CD4-positive, alpha-beta T cell treated with Interleukin-21 for 1 hour (primary cell): Measurements from ENCODE around the gene FIZ1.
A peak's percentile ranks its signal among the peaks of the same experiment; 100 is the strongest.
"Not testable (repeated sequence)": the region's sequence is repeated elsewhere in the genome, so short reads cannot be mapped to it uniquely, and the experiment has no call there.

Experiments used
- DNase-seq: peaks from one replicate; pipeline ENCODE4 v3.0.0-alpha.2; 2020

Gene FIZ1

GRCh38 chr19:55592391-55593090, 6.8 kb downstream of the FIZ1 start:
- no peak for DNase-seq

DNA sequence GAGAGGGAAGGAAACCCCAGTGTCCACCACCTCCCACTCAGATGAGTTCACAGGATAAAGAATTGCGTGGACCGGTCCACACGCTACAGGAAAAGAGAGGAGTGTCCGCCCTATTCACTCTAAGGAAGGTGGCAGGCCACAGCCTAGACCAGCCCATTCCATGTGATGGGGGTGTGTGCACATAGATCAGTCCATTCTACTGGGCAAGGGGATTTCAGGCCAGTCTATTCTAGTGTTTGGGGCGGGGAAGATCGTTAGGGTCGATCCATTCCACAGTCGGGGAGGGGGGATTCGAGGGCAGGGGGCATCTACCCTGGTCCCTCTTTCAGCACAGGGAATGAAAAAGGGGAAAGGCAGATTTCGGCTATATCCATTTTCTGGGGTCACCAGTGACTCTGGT, 7.8 kb downstream of the FIZ1 start:
- DNase-seq, result no peak

DNA sequence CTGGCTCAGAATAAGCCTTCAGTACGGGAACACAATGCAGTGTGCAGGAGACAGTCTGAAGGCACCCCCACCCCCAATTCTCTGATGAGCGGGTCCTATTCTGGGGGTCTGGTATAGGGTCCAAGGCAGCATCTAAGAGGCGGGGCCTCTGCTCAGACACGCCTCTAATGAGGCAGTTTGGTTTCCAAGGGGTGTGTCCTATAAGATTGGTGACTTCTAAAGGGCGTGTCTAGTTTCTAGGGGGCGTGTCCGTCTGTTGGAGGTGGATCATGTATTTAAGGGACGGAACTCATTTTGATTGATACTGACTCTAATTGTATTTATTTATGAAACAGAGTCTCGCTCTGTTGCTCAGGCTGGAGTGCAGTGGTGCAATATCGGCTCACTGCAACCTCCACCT, 8.7 kb downstream of the FIZ1 start:
- no peak for DNase-seq

- DNase-seq, result no peak
These were observed 9.2 kb downstream of the FIZ1 start for GRCh38 chr19:55590109-55590508.

DNA sequence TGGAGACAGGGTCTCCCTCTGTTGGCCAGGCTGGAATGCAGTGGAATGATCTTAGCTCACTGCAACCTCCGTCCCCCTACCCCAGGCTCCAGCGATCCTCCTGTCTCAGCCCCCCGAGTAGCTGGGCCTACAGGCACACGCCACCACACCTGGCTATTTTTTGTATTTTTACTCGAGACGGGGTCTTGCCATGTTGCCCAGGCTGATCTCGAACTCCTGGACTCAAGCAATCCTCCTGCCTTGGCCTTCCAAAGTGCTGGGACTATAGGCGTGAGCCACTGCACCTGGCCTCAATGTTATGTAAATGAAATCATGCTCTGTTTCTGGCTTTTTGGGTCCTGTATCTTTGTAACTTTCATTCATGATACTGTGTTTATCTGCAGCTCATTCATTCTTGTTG, 10.6 kb downstream of the FIZ1 start:
- no peak for DNase-seq

- DNase-seq, result peak; percentile 96
These were observed 12.2 kb downstream of the FIZ1 start for GRCh38 chr19:55586976-55587668.

DNA sequence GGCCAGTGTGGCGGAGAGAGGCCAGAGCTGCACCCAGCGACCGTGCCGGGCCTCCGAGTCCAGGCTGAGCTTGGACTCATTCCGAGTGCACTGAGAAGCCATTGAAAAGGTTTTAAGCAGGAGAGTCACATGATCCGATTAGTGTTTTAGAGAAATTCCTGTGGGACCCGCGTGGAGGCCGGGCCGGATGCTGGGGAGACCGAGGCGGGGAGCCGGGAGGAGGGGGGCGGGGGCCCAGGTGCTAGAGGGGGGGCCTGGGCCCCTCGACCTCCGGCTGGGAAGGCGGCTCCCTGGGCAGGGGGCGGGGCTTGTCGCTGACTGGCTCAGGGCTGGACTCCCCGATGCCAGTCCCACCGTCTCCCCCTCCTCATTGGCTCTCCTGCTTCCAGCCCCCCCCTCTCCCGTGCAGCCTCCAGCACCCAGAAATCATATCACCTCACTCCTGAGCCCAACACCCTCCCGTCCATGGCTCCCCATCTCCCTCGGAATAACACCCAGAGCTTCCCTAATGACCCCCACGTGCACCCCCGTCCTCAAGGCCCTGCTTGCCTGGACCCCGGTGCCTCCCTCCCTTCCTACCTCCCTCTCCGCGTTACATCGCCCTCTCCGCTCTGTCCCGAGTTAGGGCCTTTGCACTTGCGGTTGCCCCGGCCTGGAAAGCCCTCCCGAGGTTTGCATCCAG, 13.5 kb downstream of the FIZ1 start:
- peak; percentile 51 for DNase-seq

- no peak for DNase-seq
These were observed 14.4 kb downstream of the FIZ1 start for GRCh38 chr19:55584871-55585270.

- not testable (repeated sequence) for DNase-seq
These were observed 15.4 kb downstream of the FIZ1 start for GRCh38 chr19:55583897-55584296.

- not testable (repeated sequence) for DNase-seq
These were observed 17.0 kb downstream of the FIZ1 start for GRCh38 chr19:55582284-55582683.

DNA sequence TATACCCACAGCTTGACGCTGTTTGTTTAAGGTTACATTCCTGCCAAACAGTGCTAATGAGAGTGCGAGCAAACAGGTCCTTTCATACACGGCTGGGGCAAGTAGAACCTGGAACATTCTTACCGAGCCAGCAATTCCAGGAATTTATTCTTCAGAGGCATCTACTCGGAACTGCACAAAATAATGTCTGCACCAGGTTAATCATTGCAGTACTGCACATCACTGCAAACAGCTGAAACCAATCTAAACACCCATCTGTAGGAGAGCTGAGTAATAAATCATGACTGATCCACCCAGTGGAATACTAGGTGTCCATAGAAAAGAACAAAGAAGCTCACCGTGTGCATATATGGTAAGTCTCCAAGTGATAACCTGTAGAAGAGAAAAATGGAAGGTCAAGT, 17.5 kb downstream of the FIZ1 start:
- no peak for DNase-seq

DNA sequence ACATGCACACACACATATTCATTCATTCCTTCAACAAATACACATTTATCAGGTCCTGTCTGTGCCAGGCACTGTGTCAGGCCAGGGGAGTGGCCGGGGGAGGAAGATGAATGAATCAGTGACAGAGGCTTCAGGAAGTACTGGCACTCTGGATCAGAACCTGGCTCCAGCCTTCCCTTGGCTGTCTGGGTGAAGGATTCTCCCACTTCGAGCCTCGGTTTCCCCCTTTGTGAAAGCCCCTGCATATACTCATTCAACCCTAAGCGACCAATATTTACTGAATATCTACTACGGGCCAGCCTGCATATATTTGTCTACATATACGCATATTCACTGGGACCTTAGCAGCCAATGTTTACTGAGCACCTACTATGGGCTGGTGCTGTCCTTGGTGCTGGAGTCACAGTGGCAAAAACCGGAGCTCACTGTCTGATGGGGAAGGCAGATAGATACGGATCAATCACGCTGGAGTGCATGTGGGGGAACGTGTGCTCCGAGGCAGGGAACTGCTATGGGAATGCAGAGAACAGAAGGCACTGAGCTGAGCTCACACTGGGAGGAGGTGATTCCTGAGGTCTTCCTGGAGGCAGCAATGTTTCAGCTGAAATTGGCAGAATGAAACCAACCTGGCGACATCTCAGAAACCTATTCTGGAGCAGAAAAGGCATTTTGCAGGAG, 18.0 kb downstream of the FIZ1 start:
- DNase-seq, result peak; percentile 28

DNA sequence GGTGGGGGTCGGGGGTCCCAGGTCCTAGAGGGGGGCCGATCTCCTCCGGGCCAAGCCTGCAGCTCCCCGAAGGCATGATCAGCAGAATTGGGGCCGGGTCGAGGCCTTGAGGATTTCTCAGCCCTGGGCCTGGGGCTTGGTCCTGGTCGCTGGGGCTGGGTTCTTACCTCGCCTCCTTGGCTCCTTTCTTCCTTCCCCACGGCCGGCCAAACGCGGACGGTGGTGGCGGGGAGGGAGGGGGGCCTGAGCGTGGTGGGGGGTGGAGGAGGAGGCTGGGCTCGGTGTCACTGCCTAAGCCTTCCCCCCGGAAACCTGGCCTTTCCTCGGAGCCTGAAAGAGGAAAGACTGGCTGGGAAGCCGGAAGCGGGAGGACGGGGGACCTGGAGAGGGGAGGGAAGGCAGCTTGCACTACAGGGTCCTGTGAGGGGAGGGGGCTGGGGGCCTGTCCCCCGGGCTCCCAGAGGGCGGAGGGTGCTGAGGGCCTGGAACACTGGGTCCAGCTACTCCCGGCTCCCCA, 18.6 kb downstream of the FIZ1 start, which contains the start of gene ZNF579:
Gene ZNF579, minus strand, starts transcription at position 221 of the 517 bp plus-strand sequence. CDS start 1,209 bp downstream, outside the sequence.
- DNase-seq, result peak; percentile 81

DNA sequence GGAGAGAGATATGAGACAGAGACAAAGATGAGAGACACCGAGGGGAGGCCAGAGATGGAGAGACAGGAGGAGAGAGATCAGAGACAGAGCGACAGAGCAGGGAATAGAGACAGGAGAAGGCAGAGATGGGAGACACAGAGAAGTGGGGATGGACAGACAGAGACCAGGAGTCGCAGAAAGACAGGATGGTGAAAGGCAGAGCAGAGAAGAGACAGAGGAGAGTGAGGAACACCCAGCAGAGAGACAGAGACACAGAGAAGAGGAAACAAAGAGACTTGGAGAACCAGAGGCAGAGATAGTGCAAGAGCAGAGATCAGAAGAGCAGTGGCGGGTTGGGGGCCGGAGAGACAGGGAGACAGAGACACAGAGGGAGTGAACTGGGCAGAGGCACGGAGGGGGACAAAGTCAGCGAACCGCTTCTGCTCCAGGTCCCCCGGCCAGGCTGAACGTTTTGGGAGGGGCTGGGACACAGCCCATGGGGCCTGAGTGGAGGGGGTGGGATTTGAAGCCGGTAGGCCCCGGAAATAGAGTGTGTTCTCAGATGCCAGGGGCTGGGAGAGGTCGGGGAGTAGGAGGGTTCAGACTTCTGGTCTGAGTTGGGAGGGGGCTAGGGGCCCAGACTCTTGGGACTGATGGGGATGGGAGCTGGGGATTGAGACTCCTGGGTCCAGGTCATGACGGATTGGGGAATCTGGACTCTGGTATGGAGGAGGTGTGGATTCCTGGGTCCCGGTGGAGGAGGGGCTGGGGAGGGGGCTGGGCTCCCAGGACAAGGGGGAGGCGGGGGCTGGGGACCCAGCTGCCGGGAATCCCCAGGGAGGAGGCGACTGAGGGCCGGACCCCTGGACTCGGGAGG, 19.3 kb downstream of the FIZ1 start:
- DNase-seq, result no peak

DNA sequence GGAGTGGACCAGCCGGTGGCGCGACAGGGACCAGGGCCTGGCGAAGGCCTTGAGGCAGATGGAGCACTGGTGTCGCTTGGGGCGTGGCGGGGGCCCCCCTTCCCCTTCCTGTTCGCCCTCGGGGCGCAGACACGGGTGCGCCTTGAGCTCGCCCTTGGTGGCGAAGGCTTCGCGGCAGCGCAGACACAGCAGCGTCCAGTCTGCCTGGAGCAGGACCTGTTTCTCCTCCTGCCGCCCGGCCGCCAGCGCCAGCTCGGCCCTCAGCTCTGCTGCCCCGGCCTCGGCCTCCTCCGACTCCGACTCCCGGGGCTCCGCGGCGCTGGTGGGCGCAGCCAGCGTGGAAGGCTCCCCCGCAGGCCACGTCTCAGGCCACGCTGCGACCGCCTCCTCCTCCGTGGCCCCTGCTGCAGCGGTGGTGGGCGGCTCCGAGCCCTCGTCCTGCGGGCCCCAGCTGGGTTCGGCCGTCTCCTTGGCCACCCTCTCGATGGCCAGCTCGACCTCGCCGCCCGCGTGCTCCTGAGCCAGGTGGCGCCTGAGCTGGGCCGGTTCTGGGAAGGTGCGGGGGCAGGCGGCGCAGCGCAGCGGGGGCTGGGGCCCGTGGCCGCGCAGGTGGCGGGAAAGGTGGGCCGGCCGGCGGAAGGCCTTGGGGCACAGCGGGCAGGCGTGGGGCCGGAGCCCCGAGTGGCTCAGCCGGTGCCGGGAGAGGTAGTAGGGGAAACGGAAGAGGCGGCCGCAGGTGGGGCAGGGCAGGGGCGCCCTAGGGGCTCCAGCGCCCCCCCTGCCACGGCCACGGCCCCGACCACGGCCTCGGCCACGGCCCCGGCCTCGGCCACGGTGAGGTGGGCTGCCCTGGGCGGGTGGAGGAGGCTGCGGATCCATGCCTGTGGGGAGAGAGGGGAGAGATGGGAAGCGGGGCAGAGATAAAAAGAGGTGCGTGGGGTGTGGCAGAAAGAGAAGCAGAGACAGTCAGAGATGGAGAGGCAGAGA, 20.3 kb downstream of the FIZ1 start:
- no peak for DNase-seq

- no peak for DNase-seq
These were observed 21.1 kb downstream of the FIZ1 start for GRCh38 chr19:55578031-55578760.

- DNase-seq, result no peak
These were observed 22.6 kb downstream of the FIZ1 start for GRCh38 chr19:55576746-55577145.

GRCh38 chr19:55573929-55574328, 25.4 kb downstream of the FIZ1 start:
- not testable (repeated sequence) for DNase-seq

GRCh38 chr19:55569477-55569876, 29.8 kb downstream of the FIZ1 start:
- not testable (repeated sequence) for DNase-seq

DNA sequence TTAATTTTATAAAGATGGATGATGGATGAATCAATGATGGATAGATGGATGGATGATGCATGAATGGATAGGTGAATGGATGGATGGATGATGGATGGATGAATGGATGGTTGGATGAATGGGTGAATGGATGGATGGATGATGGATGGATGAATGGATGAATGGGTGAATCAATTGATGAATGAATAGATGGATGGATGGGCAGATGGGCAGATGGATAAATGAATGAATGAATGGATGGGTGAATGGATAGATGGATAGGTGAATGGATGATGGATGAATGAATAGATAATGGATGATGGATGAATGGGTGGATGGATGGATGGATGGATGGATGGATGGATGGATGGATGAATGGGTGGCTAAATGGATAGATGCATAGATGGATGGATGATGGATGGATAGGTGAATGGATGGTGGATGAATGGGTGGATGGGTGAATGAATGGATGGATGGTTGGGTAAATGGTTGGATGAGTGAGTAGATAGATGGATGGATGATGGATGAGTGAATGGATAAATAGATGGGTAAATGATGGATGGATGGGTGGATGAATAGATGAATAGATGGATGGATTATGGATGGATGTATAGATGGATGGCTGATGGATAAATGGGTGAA, 31.5 kb downstream of the FIZ1 start:
- DNase-seq, result no peak
